GM12878 (cell line): ENCODE measurements around the gene MYBL2. TPM values are rescaled to one million over a fixed set of nuclear protein-coding genes. Genes with fewer than 3 reads are reported as not detected.
A peak's percentile ranks its signal among the peaks of the same experiment; 100 is the strongest.

ENCODE experiments used
- BACH1 ChIP-seq: fragments of 450-650 bp; IDR thresholded peaks from 2 replicates; pipeline ENCODE4 v1.6.1; 2017; ENCODE audit warnings: mild to moderate bottlenecking, borderline replicate concordance
- BCL11A ChIP-seq: IDR thresholded peaks from 2 replicates; pipeline ENCODE4 v1.6.1; 2011; ENCODE audit warnings: low read depth, low read length
- CBX3 ChIP-seq: fragments of 200-600 bp; sonication (generic); IDR thresholded peaks from 2 replicates; pipeline ENCODE4 v1.6.1; 2016; ENCODE audit warnings: low read depth, borderline replicate concordance
- CEBPZ ChIP-seq: fragments of 150-350 bp; IDR thresholded peaks from 2 replicates; pipeline ENCODE4 v1.6.1; 2016; ENCODE audit warnings: low read depth, low read length
- EP300 ChIP-seq, 2 experiments: fragments of 150-350 bp in 1 of 2; IDR thresholded peaks; 2 replicates each; pipeline ENCODE4 v1.6.1; 2011 to 2012; ENCODE audit warnings: low read depth in 2 of 2, low read length in 2 of 2, borderline replicate concordance in 1 of 2, improper control_type of control experiment in 1 of 2, inconsistent platforms in 1 of 2; ENCODE audit not compliant: control insufficient read depth in 1 of 2
- ETV6 ChIP-seq, 2 experiments: fragments of 450-650 bp in 1 of 2; IDR thresholded peaks in 1 of 2; conservative IDR thresholded peaks in 1 of 2; 2 replicates each; pipeline ENCODE4 v1.6.1; 2014; ENCODE audit warnings: antibody characterized with exemption in 1 of 2, borderline replicate concordance in 1 of 2, low read depth in 1 of 2, mild to moderate bottlenecking in 1 of 2, moderate library complexity in 1 of 2
- JUND ChIP-seq: IDR thresholded peaks from 2 replicates; pipeline ENCODE4 v1.6.1; 2012; ENCODE audit warnings: low read depth, mild to moderate bottlenecking, low read length, improper control_type of control experiment, moderate library complexity
- MXI1 ChIP-seq: fragments of 150-350 bp; IDR thresholded peaks from 2 replicates; pipeline ENCODE4 v1.6.1; 2011; ENCODE audit warnings: low read depth, mild to moderate bottlenecking, inconsistent platforms, low read length, improper control_type of control experiment
- PAX5 ChIP-seq: IDR thresholded peaks from 2 replicates; pipeline ENCODE4 v1.6.1; 2011; ENCODE audit warnings: low read depth, low read length, borderline replicate concordance
- PAX8 ChIP-seq: fragments of 450-650 bp; IDR thresholded peaks from 2 replicates; pipeline ENCODE4 v1.6.1; 2017; ENCODE audit warnings: mild to moderate bottlenecking, moderate library complexity
- RUNX3 ChIP-seq: IDR thresholded peaks from 2 replicates; pipeline ENCODE4 v1.6.1; 2012; ENCODE audit warnings: low read length, inconsistent platforms
- SP1 ChIP-seq: IDR thresholded peaks from one replicate; pipeline ENCODE4 v1.6.1; 2011; ENCODE audit warnings: low read depth, low read length
- SPI1 ChIP-seq: IDR thresholded peaks from 2 replicates; pipeline ENCODE4 v1.6.1; 2011; ENCODE audit warnings: low read depth, mild to moderate bottlenecking, low read length, moderate library complexity, borderline replicate concordance; ENCODE audit not compliant: insufficient read depth
- YY1 ChIP-seq: IDR thresholded peaks from 2 replicates; pipeline ENCODE4 v1.6.1; 2011; ENCODE audit warnings: low read depth, mild to moderate bottlenecking, low read length
- ZNF384 ChIP-seq: IDR thresholded peaks from 2 replicates; pipeline ENCODE4 v1.6.1; 2012; ENCODE audit warnings: low read depth, mild to moderate bottlenecking, low read length, improper control_type of control experiment, borderline replicate concordance
- ZSCAN29 ChIP-seq: fragments of 450-650 bp; IDR thresholded peaks from 2 replicates; pipeline ENCODE4 v1.6.1; 2017; ENCODE audit warnings: mild to moderate bottlenecking, moderate library complexity
- polyA plus RNA-seq, 11 experiments: library from polyadenylated mRNA; depleted of rRNA in 4 of 11; unstranded in 6 of 11; stranded (reverse) in 5 of 11; fragments of >200 nt; fragmentation: Nextera tagmentation in 4 of 11; fragmentation: Illumina TruSeq in 1 of 11; extraction: Ambion mirVana in 4 of 11; extraction: Trizol in 1 of 11; gene quantifications; 1 replicate in 1 of 11; 2 replicates in 10 of 11; pipeline versions ENCODE4 v1.2.1 to v1.2.3, GENCODE V29; 2011 to 2016; ENCODE audit warnings: inconsistent platforms in 2 of 11, missing spikeins in 2 of 11, low read depth in 1 of 11
- total RNA-seq, 4 experiments: library from RNA; depleted of rRNA in 3 of 4; stranded (reverse); fragments of >200 nt in 3 of 4; fragmentation: Illumina TruSeq in 1 of 4; extraction: Trizol in 1 of 4; gene quantifications; 2 replicates each; pipeline versions ENCODE4 v1.2.1 to v1.2.3, GENCODE V29; 2013 to 2021
- TF ChIP-seq, protein P1 (sequence below): IDR thresholded peaks from 2 replicates; pipeline ENCODE4 v1.6.1; 2012; ENCODE audit warnings: mild to moderate bottlenecking, low read depth, low read length
- TF ChIP-seq, protein P2 (sequence below): fragments of 450-650 bp; IDR thresholded peaks from 2 replicates; pipeline ENCODE4 v1.6.1; 2017; ENCODE audit warnings: antibody characterized with exemption, mild to moderate bottlenecking, moderate library complexity

MYBL2 gene
- total and polyA plus RNA-seq, 10 of the 15 experiments (the other 5 are each of a cell fraction or from before 2014, with no cell fraction given): 4.5 to 213 (median 74.2) TPM

GRCh38 chr20:43751167-43752050, 84.5 kb downstream of the MYBL2 start (continued):
- TF ChIP-seq CEBPZ (no peak), YY1 (peak; percentile 85), SPI1 (no peak; the same call in 1 of the 2 replicates), PAX8 (no peak), ZNF384 (no peak), MXI1 (0 out of 2 replicates have a peak, but pooled peaks have one; percentile 5), ZSCAN29 (peak; percentile 79), BACH1 (peak; percentile 55; the same call in 1 of the 2 replicates), PAX5 (peak; percentile 94), ETV6 (conservative IDR thresholded peaks at IDR 0.05 in 1 of 2, IDR thresholded peaks at IDR 0.05 in 1 of 2; ENCODE audit: borderline replicate concordance in 1 of 2, low read depth in 1 of 2) (peak in 1 of 2 experiments; percentile 96; a peak in 2 of 4 replicates), SP1 (peak; percentile 62), BCL11A (peak; percentile 97), CBX3 (no peak), EP300 (IDR thresholded peaks at IDR 0.05; ENCODE audit: borderline replicate concordance in 1 of 2, control insufficient read depth in 1 of 2, low read depth in 2 of 2, low read length in 2 of 2) (peak; percentile 99), JUND (peak; percentile 92), RUNX3 (peak; percentile 97)
- TF ChIP-seq, protein P1, sequence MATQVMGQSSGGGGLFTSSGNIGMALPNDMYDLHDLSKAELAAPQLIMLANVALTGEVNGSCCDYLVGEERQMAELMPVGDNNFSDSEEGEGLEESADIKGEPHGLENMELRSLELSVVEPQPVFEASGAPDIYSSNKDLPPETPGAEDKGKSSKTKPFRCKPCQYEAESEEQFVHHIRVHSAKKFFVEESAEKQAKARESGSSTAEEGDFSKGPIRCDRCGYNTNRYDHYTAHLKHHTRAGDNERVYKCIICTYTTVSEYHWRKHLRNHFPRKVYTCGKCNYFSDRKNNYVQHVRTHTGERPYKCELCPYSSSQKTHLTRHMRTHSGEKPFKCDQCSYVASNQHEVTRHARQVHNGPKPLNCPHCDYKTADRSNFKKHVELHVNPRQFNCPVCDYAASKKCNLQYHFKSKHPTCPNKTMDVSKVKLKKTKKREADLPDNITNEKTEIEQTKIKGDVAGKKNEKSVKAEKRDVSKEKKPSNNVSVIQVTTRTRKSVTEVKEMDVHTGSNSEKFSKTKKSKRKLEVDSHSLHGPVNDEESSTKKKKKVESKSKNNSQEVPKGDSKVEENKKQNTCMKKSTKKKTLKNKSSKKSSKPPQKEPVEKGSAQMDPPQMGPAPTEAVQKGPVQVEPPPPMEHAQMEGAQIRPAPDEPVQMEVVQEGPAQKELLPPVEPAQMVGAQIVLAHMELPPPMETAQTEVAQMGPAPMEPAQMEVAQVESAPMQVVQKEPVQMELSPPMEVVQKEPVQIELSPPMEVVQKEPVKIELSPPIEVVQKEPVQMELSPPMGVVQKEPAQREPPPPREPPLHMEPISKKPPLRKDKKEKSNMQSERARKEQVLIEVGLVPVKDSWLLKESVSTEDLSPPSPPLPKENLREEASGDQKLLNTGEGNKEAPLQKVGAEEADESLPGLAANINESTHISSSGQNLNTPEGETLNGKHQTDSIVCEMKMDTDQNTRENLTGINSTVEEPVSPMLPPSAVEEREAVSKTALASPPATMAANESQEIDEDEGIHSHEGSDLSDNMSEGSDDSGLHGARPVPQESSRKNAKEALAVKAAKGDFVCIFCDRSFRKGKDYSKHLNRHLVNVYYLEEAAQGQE: no peak
- TF ChIP-seq, protein P2, sequence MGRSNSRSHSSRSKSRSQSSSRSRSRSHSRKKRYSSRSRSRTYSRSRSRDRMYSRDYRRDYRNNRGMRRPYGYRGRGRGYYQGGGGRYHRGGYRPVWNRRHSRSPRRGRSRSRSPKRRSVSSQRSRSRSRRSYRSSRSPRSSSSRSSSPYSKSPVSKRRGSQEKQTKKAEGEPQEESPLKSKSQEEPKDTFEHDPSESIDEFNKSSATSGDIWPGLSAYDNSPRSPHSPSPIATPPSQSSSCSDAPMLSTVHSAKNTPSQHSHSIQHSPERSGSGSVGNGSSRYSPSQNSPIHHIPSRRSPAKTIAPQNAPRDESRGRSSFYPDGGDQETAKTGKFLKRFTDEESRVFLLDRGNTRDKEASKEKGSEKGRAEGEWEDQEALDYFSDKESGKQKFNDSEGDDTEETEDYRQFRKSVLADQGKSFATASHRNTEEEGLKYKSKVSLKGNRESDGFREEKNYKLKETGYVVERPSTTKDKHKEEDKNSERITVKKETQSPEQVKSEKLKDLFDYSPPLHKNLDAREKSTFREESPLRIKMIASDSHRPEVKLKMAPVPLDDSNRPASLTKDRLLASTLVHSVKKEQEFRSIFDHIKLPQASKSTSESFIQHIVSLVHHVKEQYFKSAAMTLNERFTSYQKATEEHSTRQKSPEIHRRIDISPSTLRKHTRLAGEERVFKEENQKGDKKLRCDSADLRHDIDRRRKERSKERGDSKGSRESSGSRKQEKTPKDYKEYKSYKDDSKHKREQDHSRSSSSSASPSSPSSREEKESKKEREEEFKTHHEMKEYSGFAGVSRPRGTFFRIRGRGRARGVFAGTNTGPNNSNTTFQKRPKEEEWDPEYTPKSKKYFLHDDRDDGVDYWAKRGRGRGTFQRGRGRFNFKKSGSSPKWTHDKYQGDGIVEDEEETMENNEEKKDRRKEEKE: no peak
